ENCODE data around the gene LHCGR.

Gene LHCGR

GRCh38 chr2:48738806-48739205, 16.7 kb downstream of the LHCGR start:
- no peak for DNase-seq

GRCh38 chr2:48736251-48736650, 19.3 kb downstream of the LHCGR start:
- no peak for DNase-seq

- no peak for DNase-seq
These were observed 20.8 kb downstream of the LHCGR start for GRCh38 chr2:48734576-48735303.

- no peak for DNase-seq
These were observed 22.4 kb downstream of the LHCGR start for GRCh38 chr2:48733067-48733503.

GRCh38 chr2:48728840-48729239, 26.7 kb downstream of the LHCGR start:
- no peak for DNase-seq

- no peak for DNase-seq
These were observed 27.2 kb downstream of the LHCGR start for GRCh38 chr2:48728295-48728694.

GRCh38 chr2:48727560-48727959, 28.0 kb downstream of the LHCGR start:
- no peak for DNase-seq

GRCh38 chr2:48725696-48726494, 29.6 kb downstream of the LHCGR start:
- DNase-seq: no peak

- no peak for DNase-seq
These were observed 31.2 kb downstream of the LHCGR start for GRCh38 chr2:48724278-48724677.

GRCh38 chr2:48723129-48723528, 32.4 kb downstream of the LHCGR start:
- no peak for DNase-seq

GRCh38 chr2:48722391-48722790, 33.1 kb downstream of the LHCGR start:
- no peak for DNase-seq

GRCh38 chr2:48721158-48721557, 34.4 kb downstream of the LHCGR start:
- DNase-seq: no peak

GRCh38 chr2:48719480-48720177, 35.9 kb downstream of the LHCGR start:
- no peak for DNase-seq

GRCh38 chr2:48717846-48718245, 37.7 kb downstream of the LHCGR start:
- DNase-seq: no peak

GRCh38 chr2:48715956-48716355, 39.6 kb downstream of the LHCGR start:
- no peak for DNase-seq

- DNase-seq: no peak
These were observed 40.3 kb downstream of the LHCGR start for GRCh38 chr2:48715042-48715899.

- no peak for DNase-seq
These were observed 41.3 kb downstream of the LHCGR start for GRCh38 chr2:48714245-48714644.

GRCh38 chr2:48713647-48714046, 41.9 kb downstream of the LHCGR start:
- no peak for DNase-seq

GRCh38 chr2:48712151-48712550, 43.4 kb downstream of the LHCGR start:
- no peak for DNase-seq

GRCh38 chr2:48711343-48711742, 44.2 kb downstream of the LHCGR start:
- no peak for DNase-seq

- DNase-seq: no peak
These were observed 46.2 kb downstream of the LHCGR start for GRCh38 chr2:48709096-48710034.

GRCh38 chr2:48707466-48707865, 48.1 kb downstream of the LHCGR start:
- no peak for DNase-seq
